K562 (cell line): ENCODE data around the gene GALR1. TPM values are rescaled to one million over a fixed set of nuclear protein-coding genes. Genes with fewer than 3 reads are reported as not detected.

Experiments
- ATAC-seq: fragments of 200-7000 bp; cut with Tn5 transposase; 3 replicates; pipeline ENCODE4 v1.9.1; 2020; ENCODE audit warnings: moderate library complexity
- BruUV-seq: library from RNA; stranded (reverse); fragments of 400-500 nt; replicated peaks from 2 replicates; lab custom pipeline; 2021; lab: Mats Ljungman, UMichigan
- CTCF ChIA-PET: fragments of 300-600 bp; formaldehyde crosslinking; extraction: SDS; loops from one replicate; lab custom pipeline; 2021; ENCODE audit warnings: low intra/inter-chr PET ratio; lab: Yijun Ruan, JAX
- POLR2A ChIA-PET: fragments of 300-600, 350-650 bp; sonication (Branson Sonifier 250); formaldehyde crosslinking; extraction: SDS; loops from one replicate; lab custom pipeline; 2021; ENCODE audit warnings: antibody characterized with exemption, inconsistent platforms; lab: Yijun Ruan, JAX
- DNase-seq, 4 experiments: peaks; one replicate each; pipeline versions ENCODE4 v3.0.0 to v3.0.0-alpha.2; 2011 to 2018; ENCODE audit warnings: low spot score in 3 of 4, mixed read lengths in 3 of 4; ENCODE audit errors: extremely low read depth in 1 of 4
- FAIRE-seq: peaks from 2 replicates; lab custom pipeline; 2011; peaks lifted over from hg19 to GRCh38; lab: Jason Lieb, UNC
- H2AFZ ChIP-seq: 2 replicates; pipeline ENCODE4 v1.6.0; 2011; ENCODE audit warnings: low read depth, low read length, control low read depth, inconsistent platforms
- H3K27ac ChIP-seq: fragments of 200-600 bp; 3 replicates; pipeline ENCODE4 v1.8.0; 2011; ENCODE audit warnings: low read depth, mild to moderate bottlenecking, control low read depth, inconsistent platforms, low read length, moderate library complexity, mixed read lengths; ENCODE audit errors: extremely low read depth
- H3K27me3 ChIP-seq, 2 experiments: fragments of 300-600 bp in 1 of 2; 2 replicates in 1 of 2; 3 replicates in 1 of 2; pipeline versions ENCODE4 v1.6.0 to v1.8.0; 2011; ENCODE audit warnings: inconsistent platforms in 2 of 2, low read length in 2 of 2, mild to moderate bottlenecking in 1 of 2, mixed read lengths in 1 of 2, moderate library complexity in 1 of 2; ENCODE audit not compliant: control insufficient read depth in 2 of 2, insufficient read depth in 2 of 2
- H3K36me3 ChIP-seq: fragments of 300-600 bp; 3 replicates; pipeline ENCODE4 v1.8.0; 2011; ENCODE audit warnings: mild to moderate bottlenecking, low read length, inconsistent platforms; ENCODE audit not compliant: control insufficient read depth, insufficient read depth
- H3K4me1 ChIP-seq, 2 experiments: fragments of 200-600 bp in 1 of 2; replicated peaks in 1 of 2; 2 replicates in 1 of 2; 3 replicates in 1 of 2; pipeline versions ENCODE4 v1.5.1 to v1.8.0; 2011; ENCODE audit warnings: inconsistent platforms in 2 of 2, low read length in 2 of 2, mild to moderate bottlenecking in 1 of 2, mixed read lengths in 1 of 2, moderate library complexity in 1 of 2; ENCODE audit not compliant: control insufficient read depth in 2 of 2, insufficient read depth in 2 of 2
- H3K4me2 ChIP-seq: 2 replicates; pipeline ENCODE4 v1.6.1; 2011; ENCODE audit warnings: low read length, control low read depth, inconsistent platforms, mixed read lengths; ENCODE audit not compliant: insufficient read depth
- H3K4me3 ChIP-seq: fragments of 200-600 bp; sonication (generic), shearing (Covaris generic); 2 replicates; pipeline ENCODE4 v1.5.1; 2016; ENCODE audit warnings: control low read depth, inconsistent platforms
- H3K79me2 ChIP-seq: fragments of 200-600 bp; 3 replicates; pipeline ENCODE4 v1.8.0; 2011; ENCODE audit warnings: low read length, inconsistent platforms; ENCODE audit not compliant: control insufficient read depth, insufficient read depth
- H3K9ac ChIP-seq, 2 experiments: 2 replicates each; pipeline versions ENCODE4 v1.6.0 to v1.6.1; 2011; ENCODE audit warnings: low read depth in 2 of 2, low read length in 2 of 2, control low read depth in 1 of 2, inconsistent platforms in 1 of 2, mild to moderate bottlenecking in 1 of 2, mixed read lengths in 1 of 2; ENCODE audit not compliant: insufficient read depth in 1 of 2
- H3K9me1 ChIP-seq: one replicate; pipeline ENCODE4 v1.6.0; 2011; ENCODE audit warnings: inconsistent platforms, mild to moderate bottlenecking, low read length, moderate library complexity; ENCODE audit not compliant: control insufficient read depth, insufficient read depth
- H3K9me3 ChIP-seq: replicated peaks from 2 replicates; pipeline ENCODE4 v1.5.1; 2011; ENCODE audit warnings: low read depth, low read length, inconsistent platforms; ENCODE audit not compliant: control insufficient read depth, insufficient read depth
- H4K20me1 ChIP-seq: replicated peaks from 2 replicates; pipeline ENCODE4 v1.6.1; 2011; ENCODE audit warnings: low read length, inconsistent platforms, mixed read lengths; ENCODE audit not compliant: control insufficient read depth, insufficient read depth
- BACH1 ChIP-seq: fragments of 200-800 bp; sonication (Bioruptor generic); IDR thresholded peaks from 2 replicates; pipeline ENCODE4 v1.6.1; 2016; ENCODE audit warnings: missing genetic modification characterization, missing compliant biosample characterization
- CBFA2T2 ChIP-seq: fragments of 450-650 bp; conservative IDR thresholded peaks from 2 replicates; pipeline ENCODE4 v1.6.1; 2017; ENCODE audit warnings: mild to moderate bottlenecking
- CBX1 ChIP-seq: sonication (generic); IDR thresholded peaks from 2 replicates; pipeline ENCODE4 v1.6.1; 2016; ENCODE audit warnings: antibody characterized with exemption, low read depth, mild to moderate bottlenecking
- CBX2 ChIP-seq: fragments of 200-600 bp; sonication (generic); IDR thresholded peaks from one replicate; pipeline ENCODE4 v1.6.1; 2012; ENCODE audit warnings: mild to moderate bottlenecking, low read length, inconsistent platforms; ENCODE audit not compliant: insufficient read depth, poor library complexity, severe bottlenecking
- CCAR2 ChIP-seq: fragments of 200-400 bp; formaldehyde crosslinking; IDR thresholded peaks from 2 replicates; pipeline ENCODE4 v1.6.1; 2017; ENCODE audit warnings: mild to moderate bottlenecking, low read depth, low read length
- FOXK2 ChIP-seq, 2 experiments: fragments of 450-650 bp; IDR thresholded peaks in 1 of 2; conservative IDR thresholded peaks in 1 of 2; 2 replicates each; pipeline ENCODE4 v1.6.1; 2016; ENCODE audit warnings: low read depth in 2 of 2, mild to moderate bottlenecking in 1 of 2
- HEY1 ChIP-seq: fragments of 250-450 bp; sonication (Bioruptor Pico); IDR thresholded peaks from 2 replicates; pipeline ENCODE4 v1.5.0; 2020; ENCODE audit warnings: mild to moderate bottlenecking, moderate library complexity, borderline replicate concordance
- NR3C1 ChIP-seq: sonication (generic); formaldehyde crosslinking; IDR thresholded peaks from 2 replicates; pipeline ENCODE4 v1.8.1; 2022; ENCODE audit warnings: missing genetic modification reagents
- NR4A1 ChIP-seq, 2 experiments: fragments of 250-450 bp in 1 of 2; fragments of 450-650 bp in 1 of 2; sonication (Bioruptor Pico) in 1 of 2; IDR thresholded peaks; 2 replicates each; pipeline versions ENCODE4 v1.4.0 to v1.6.1; 2016 to 2020; ENCODE audit warnings: mild to moderate bottlenecking in 2 of 2, missing compliant biosample characterization in 1 of 2, missing genetic modification characterization in 1 of 2, moderate library complexity in 1 of 2
- PCBP1 ChIP-seq: fragments of 200-400 bp; formaldehyde crosslinking; IDR thresholded peaks from 2 replicates; pipeline ENCODE4 v1.6.1; 2018; ENCODE audit warnings: mild to moderate bottlenecking, low read depth, low read length; ENCODE audit not compliant: poor library complexity, severe bottlenecking
- RAD21 ChIP-seq, 2 experiments: fragments of 250-450 bp in 1 of 2; fragments of 450-650 bp in 1 of 2; sonication (Bioruptor Pico) in 1 of 2; formaldehyde crosslinking in 1 of 2; IDR thresholded peaks in 1 of 2; conservative IDR thresholded peaks in 1 of 2; 2 replicates each; pipeline versions ENCODE4 v1.4.0 to v1.8.0; 2020 to 2022; ENCODE audit warnings: mild to moderate bottlenecking in 2 of 2, moderate library complexity in 1 of 2
- SMAD1 ChIP-seq: fragments of 150-350 bp; IDR thresholded peaks from 2 replicates; pipeline ENCODE4 v1.6.1; 2014; ENCODE audit warnings: low read length, low read depth; ENCODE audit not compliant: partially characterized antibody
- SMARCC2 ChIP-seq: fragments of 450-650 bp; IDR thresholded peaks from 2 replicates; pipeline ENCODE4 v1.6.1; 2017; ENCODE audit warnings: antibody characterized with exemption, moderate library complexity, mild to moderate bottlenecking, low read depth
- SNIP1 ChIP-seq: fragments of 450-650 bp; IDR thresholded peaks from 2 replicates; pipeline ENCODE4 v1.7.1; 2017; ENCODE audit warnings: low read depth, mild to moderate bottlenecking
- ZBTB1 ChIP-seq: sonication (generic); formaldehyde crosslinking; IDR thresholded peaks from 2 replicates; pipeline ENCODE4 v1.8.1; 2023; ENCODE audit warnings: missing genetic modification reagents, low read depth, mild to moderate bottlenecking, borderline replicate concordance
- ZBTB9 ChIP-seq: fragments of 450-650 bp; formaldehyde crosslinking; IDR thresholded peaks from 2 replicates; pipeline ENCODE4 v1.4.0; 2020; ENCODE audit warnings: mild to moderate bottlenecking, moderate library complexity
- ZNF174 ChIP-seq: fragments of 250-450 bp; sonication (Bioruptor Pico); IDR thresholded peaks from 2 replicates; pipeline ENCODE4 v1.4.0; 2020; ENCODE audit warnings: mild to moderate bottlenecking
- ZNF436 ChIP-seq: fragments of 250-450, 450-650 bp; sonication (Bioruptor Pico); formaldehyde crosslinking; IDR thresholded peaks from 2 replicates; pipeline ENCODE4 v1.7.0; 2020; ENCODE audit warnings: mild to moderate bottlenecking
- ZNF584 ChIP-seq: fragments of 200-800 bp; sonication (Bioruptor generic); IDR thresholded peaks from 2 replicates; pipeline ENCODE4 v1.6.1; 2016; ENCODE audit warnings: low read depth, mild to moderate bottlenecking, missing genetic modification characterization, missing compliant biosample characterization
- ZNF717 ChIP-seq: fragments of 250-450 bp; sonication (Bioruptor Pico); IDR thresholded peaks from 2 replicates; pipeline ENCODE4 v1.5.0; 2021
- ZNF764 ChIP-seq: fragments of 250-450 bp; sonication (Bioruptor Pico); IDR thresholded peaks from 2 replicates; pipeline ENCODE4 v1.4.0; 2020; ENCODE audit warnings: low read depth, mild to moderate bottlenecking, moderate library complexity
- whole genome bisulfite sequencing: fragments of 100-300 bp; shearing (Covaris generic); methylation state at CpG from one replicate; pipeline ENCODE4 v1.1.6; 2016; ENCODE audit warnings: low coverage, mixed read lengths; ENCODE audit not compliant: insufficient coverage; ENCODE audit errors: missing lambda C conversion rate; 5-methylcytosine and 5-hydroxymethylcytosine counted together
- in situ Hi-C: fragments of 300-500 bp; cut with MboI; formaldehyde crosslinking; loops from 4 replicates; pipeline ENCODE4 v1.15.0; 2018; ENCODE audit warnings: inconsistent platforms, mixed read lengths
- intact Hi-C: fragments of 100-400 bp; cut with micrococcal nuclease; formaldehyde crosslinking; loops from 2 replicates; pipeline ENCODE4 v1.14.2; 2022
- polyA plus RNA-seq, 8 experiments: library from polyadenylated mRNA; depleted of rRNA in 4 of 8; stranded (reverse) in 5 of 8; unstranded in 3 of 8; fragments of >200 nt; fragmentation: Nextera tagmentation in 2 of 8; fragmentation: Illumina TruSeq in 1 of 8; extraction: Ambion mirVana in 2 of 8; extraction: Trizol in 1 of 8; gene quantifications; 2 replicates each; pipeline versions ENCODE4 v1.2.1 to v1.2.3, GENCODE V29; 2011 to 2014; ENCODE audit warnings: inconsistent platforms in 1 of 8, missing spikeins in 1 of 8
- total RNA-seq, 7 experiments: library from RNA; depleted of rRNA in 6 of 7; stranded (reverse); fragments of >200 nt in 6 of 7; fragmentation: Illumina TruSeq in 2 of 7; extraction: Trizol in 2 of 7; gene quantifications; 2 replicates each; pipeline versions ENCODE4 v1.2.1 to v1.2.3, GENCODE V29; 2011 to 2021; ENCODE audit warnings: low replicate concordance in 1 of 7

The GALR1 gene
- total and polyA plus RNA-seq, 9 of the 15 experiments (the other 6 are each of a cell fraction or from before 2014, with no cell fraction given) = not detected

- TF ChIP-seq PCBP1 = no peak
- no peak for TF ChIP-seq HEY1 (CRISPR knock-in tag)
These were observed 45.8 kb upstream of the GALR1 start (continued) for GRCh38 chr18:77203851-77204250.

DNA sequence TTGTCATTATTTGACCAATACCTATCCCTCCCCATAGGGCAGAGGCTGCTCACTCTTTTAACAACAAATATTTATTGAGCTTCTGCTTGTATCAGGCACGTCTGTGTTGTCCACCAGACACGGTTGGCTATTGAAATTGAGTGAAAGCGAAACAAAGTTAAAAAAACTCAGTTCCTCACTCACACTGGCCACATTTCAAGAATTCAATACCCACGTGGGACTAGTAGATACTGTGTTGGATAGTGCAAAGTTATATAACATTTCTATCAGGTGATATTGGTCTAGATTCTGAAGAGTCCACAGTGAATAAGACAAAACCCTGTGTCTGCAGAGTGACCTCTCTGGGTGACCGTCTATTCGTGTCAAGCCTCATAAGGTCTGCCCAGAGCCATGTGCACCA lies 43.9 kb upstream of the GALR1 start:
- no peak overlapping the region for H3K4me3 ChIP-seq
- no peaks in the 10 kb centered on the region for H4K20me1 ChIP-seq
- H3K27me3 ChIP-seq = peaks cover 0 to 17% of the 10 kb centered on the region in 2 experiments; a peak in 1 of 5 replicates
- intact Hi-C loops = no loop called here
- no peaks in the 10 kb centered on the region for H3K9me1 ChIP-seq
- whole genome bisulfite sequencing = 3% methylated on average over 3 of the region's 6 CpGs
- H3K79me2 ChIP-seq = no peaks in the 10 kb centered on the region
- CTCF ChIA-PET = no interaction called here
- TF ChIP-seq NR3C1 = no peak
- TF ChIP-seq SNIP1 = no peak
- TF ChIP-seq ZNF717 = no peak
- TF ChIP-seq CBFA2T2 = no peak
- no peak for TF ChIP-seq ZNF174 (CRISPR knock-in tag)
- no peak for TF ChIP-seq ZNF764 (CRISPR knock-in tag)
- TF ChIP-seq ZNF584 = no peak
- no peak for TF ChIP-seq ZBTB9 (CRISPR knock-in tag)
- no peak for TF ChIP-seq ZBTB1 (CRISPR knock-in tag)
- TF ChIP-seq SMAD1 = no peak
- no peak for TF ChIP-seq CBX1
- TF ChIP-seq CCAR2 = no peak
- TF ChIP-seq RAD21 (CRISPR knock-in tag; conservative IDR thresholded peaks at IDR 0.05 in 1 of 2, IDR thresholded peaks at IDR 0.05 in 1 of 2) = no peak
- no peak for TF ChIP-seq ZNF436 (CRISPR knock-in tag)
- TF ChIP-seq NR4A1 (CRISPR knock-in tag; IDR thresholded peaks at IDR 0.05) = no peak
- TF ChIP-seq NR4A1 (tag; IDR thresholded peaks at IDR 0.05) = no peak
- no peak for TF ChIP-seq BACH1 (tag)
- TF ChIP-seq FOXK2 (conservative IDR thresholded peaks at IDR 0.05 in 1 of 2, IDR thresholded peaks at IDR 0.05 in 1 of 2; ENCODE audit: low read depth in 2 of 2) = no peak
- no peak for TF ChIP-seq CBX2
- TF ChIP-seq SMARCC2 = no peak
- TF ChIP-seq, all 486 proteins: peak for 0
- H3K4me2 ChIP-seq = no peak overlapping the region
- no peak for ATAC-seq
- no peaks in the 10 kb centered on the region for H3K9me3 ChIP-seq
- H2AFZ ChIP-seq = no peak overlapping the region
- DNase-seq = no peak
- H3K27ac ChIP-seq = no peak overlapping the region
- no peaks in the 10 kb centered on the region for H3K36me3 ChIP-seq
- H3K4me1 ChIP-seq = no peaks in the 10 kb centered on the region
- POLR2A ChIA-PET = no interaction called here
- in situ Hi-C loops = no loop called here
- no TSS peak for BruUV-seq
- no peak for FAIRE-seq
- H3K9ac ChIP-seq = no peak overlapping the region
